Measurements from ENCODE around the gene HDAC9.

HDAC9 gene

DNA sequence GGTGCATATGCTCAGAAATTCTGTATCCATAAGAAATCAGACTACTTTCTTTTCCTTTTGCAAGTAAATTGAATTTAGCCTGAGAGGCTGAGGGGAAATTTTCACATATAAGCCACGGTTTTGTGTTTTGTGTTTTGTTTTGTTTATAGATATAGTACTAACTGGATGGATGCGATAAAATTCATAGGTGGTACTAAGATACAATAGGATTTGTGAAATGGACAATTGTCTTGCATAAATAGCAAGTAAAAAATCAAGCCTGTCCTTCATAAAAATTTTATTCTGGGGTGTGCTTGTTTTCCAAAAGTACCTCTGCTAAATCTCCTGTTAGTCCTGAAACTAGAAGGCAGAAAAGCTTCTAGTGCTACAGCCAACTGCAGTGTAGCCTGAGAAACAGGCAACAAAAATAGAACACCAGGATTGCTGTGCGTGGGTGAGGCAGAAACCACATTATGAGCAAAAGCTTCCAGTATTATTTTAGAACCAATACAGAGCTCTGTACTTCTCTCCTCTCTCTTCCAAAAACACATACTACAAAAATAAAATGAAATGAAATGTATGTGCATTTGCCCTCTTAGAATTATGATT is 634 bp upstream of the HDAC9 start:
- DNase-seq (ENCODE audit: low read depth), result no peak

DNA sequence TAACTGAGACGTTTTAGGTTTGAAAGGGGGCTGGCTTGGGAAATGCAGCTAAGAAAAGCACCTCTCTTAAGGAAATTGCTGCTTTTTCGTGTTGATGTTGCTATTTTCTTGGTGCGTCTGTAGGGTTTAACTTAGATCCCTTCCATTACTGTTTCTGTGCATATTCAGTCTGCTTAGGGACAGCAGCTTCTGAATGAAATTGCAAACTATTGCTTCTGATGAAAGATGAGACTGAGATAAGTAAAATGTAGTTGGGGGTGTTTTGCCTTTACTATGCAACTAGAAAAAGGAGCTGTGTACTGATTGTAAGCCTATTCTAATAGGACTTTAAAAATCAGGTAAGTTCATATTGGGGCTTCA is 772 bp downstream of the HDAC9 start:
- no peak for DNase-seq (ENCODE audit: low read depth)

DNA sequence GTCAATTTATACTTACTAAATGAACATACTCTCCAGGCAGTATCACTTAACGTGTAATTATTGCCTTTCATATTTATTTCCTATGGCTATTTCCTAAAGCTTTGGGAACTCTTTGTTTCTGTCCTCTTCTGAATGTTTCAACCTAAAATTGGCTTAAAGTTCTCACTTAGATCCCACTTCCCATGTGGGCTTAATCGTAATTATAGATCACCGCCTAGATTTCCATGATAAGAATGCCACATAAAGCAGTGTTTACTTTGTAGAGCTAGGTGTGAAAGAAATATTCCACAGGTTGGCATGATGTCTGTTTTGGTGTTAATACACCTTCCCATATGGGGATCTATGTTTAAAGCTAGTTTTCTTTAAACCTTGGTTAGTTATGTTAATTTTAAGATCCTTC is 1.5 kb downstream of the HDAC9 start:
- no peak for DNase-seq (ENCODE audit: low read depth)

GRCh38 chr7:18497800-18498199 is 2.3 kb downstream of the HDAC9 start:
- no peak for DNase-seq (ENCODE audit: low read depth)

- DNase-seq (ENCODE audit: low read depth), result no peak
These were observed 2.8 kb downstream of the HDAC9 start for GRCh38 chr7:18498341-18498740.

DNA sequence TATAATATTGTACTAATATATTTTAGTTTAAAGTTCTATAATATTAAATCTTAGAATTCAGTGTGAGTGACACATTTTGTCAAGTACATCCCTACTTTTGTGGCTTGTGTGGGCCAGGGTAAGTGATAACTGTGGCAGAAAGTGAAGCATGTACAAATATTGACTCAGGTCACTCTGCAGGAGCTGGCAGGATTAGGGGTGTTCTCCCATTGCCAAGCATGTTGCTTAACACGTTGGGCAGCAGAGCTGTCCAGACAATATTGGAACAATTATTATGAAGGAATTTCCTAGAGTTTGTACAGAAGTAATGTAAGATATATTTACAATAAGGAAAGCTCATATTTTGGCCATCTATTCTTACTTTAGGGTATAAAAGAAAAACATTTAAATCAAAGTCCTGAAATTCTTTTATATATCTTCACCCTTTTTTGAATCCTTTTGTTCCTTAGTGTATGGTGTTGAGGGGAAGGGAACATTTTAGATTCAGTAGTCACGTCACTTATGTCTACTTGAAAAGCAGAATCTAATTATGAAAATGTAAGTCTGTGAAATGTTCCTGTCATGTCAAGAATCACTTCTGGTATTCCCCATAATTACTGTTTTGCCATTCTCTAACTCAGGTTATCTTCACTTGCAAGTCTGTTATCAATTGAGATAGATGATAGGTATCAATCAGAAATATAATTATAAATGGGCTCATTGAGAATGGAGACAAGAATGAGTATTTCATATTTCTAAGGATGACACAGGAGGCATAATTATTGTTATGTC is 4.0 kb downstream of the HDAC9 start:
- DNase-seq (ENCODE audit: low read depth), result no peak

DNA sequence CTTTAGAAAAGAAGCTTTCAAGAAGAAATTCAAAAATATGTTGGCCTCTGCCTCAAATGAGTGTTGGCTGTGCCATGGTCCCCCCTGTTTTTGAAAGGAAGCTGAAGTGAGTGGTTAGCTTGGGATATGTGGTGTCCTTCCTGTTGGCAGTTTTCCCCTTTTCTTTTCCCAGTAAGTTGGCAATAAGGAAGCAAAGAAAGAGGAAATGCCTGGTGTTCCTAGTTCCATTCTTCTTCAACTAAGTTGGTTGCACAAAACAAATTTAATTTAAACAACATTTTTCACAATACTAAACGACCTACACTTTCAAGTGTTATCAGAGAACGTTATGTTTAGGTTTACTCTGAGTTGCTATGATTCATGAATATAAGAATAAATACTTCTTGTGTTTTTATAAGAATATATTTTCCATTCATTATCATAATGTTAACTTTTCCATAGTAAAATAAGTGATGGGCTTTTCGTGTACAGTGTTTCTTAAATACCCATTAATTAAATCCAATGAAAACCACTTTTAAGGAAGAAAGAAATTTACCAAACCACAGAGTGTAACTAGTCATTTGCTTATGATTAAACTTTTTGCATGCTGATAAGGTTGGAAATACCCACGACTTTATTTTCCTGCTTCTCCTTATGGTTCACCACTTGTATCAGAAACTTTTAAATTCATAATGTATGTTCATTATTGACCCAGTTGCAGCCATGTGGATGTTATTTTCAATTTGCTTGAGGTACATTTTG is 7.7 kb downstream of the HDAC9 start:
- DNase-seq (ENCODE audit: low read depth), result no peak

- no peak for DNase-seq (ENCODE audit: low read depth)
These were observed 9.4 kb downstream of the HDAC9 start for GRCh38 chr7:18504965-18505364.

DNA sequence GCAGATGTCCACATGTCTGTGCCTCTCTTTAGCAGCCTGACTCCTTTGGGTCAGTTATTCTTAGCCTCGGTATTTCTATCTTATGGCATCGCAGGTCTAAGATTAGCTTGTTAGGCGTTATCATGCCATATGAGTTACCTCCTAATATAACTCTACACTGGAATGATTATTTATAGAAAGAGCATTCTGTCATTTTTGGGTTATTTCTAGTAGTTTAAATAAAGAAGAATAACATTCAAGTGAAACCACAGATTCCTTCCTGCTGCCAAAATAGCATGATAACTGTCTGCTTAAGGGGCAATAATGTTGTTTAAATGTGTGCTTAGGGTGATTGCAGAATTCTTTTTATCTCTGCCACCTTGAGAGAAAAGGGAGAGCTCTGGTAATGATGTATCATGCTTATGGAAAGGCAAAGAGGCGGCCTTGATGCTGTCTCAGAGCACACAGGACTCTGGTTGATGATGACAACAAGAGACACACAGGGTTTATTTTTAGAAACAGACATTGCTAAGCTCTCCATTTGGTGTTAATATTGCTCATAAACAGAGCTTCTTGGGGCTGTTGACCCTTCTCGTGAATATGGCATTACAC is 10.4 kb downstream of the HDAC9 start:
- DNase-seq (ENCODE audit: low read depth), result no peak

- DNase-seq (ENCODE audit: low read depth), result no peak
These were observed 13.2 kb downstream of the HDAC9 start for GRCh38 chr7:18508443-18509427.

- DNase-seq (ENCODE audit: low read depth), result no peak
These were observed 13.9 kb downstream of the HDAC9 start for GRCh38 chr7:18509481-18509880.

- DNase-seq (ENCODE audit: low read depth), result no peak
These were observed 16.0 kb downstream of the HDAC9 start for GRCh38 chr7:18511351-18512140.

- DNase-seq (ENCODE audit: low read depth), result no peak
These were observed 17.8 kb downstream of the HDAC9 start for GRCh38 chr7:18513343-18513742.

- DNase-seq (ENCODE audit: low read depth), result no peak
These were observed 19.5 kb downstream of the HDAC9 start for GRCh38 chr7:18515067-18515466.

- no peak for DNase-seq (ENCODE audit: low read depth)
These were observed 22.1 kb downstream of the HDAC9 start for GRCh38 chr7:18517646-18518045.

DNA sequence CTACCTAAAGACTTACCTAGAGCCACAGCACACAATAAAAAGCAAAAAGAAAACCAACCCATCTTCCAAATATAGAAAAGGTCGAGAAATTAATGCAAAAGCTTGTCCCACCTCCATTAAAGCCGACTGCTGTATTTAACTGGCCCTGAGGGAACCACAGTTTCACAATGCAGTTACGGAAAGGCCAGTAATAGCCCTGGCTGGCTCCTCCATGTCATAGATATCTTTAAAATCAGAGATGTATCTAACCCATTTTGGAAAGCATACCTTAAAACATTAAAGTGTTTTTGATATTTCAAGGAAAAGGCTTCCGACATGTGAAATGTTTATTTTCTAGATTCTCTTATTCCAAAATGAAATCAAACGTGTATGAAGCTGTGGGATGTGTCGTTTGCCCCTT is 23.0 kb downstream of the HDAC9 start:
- DNase-seq (ENCODE audit: low read depth), result no peak

DNA sequence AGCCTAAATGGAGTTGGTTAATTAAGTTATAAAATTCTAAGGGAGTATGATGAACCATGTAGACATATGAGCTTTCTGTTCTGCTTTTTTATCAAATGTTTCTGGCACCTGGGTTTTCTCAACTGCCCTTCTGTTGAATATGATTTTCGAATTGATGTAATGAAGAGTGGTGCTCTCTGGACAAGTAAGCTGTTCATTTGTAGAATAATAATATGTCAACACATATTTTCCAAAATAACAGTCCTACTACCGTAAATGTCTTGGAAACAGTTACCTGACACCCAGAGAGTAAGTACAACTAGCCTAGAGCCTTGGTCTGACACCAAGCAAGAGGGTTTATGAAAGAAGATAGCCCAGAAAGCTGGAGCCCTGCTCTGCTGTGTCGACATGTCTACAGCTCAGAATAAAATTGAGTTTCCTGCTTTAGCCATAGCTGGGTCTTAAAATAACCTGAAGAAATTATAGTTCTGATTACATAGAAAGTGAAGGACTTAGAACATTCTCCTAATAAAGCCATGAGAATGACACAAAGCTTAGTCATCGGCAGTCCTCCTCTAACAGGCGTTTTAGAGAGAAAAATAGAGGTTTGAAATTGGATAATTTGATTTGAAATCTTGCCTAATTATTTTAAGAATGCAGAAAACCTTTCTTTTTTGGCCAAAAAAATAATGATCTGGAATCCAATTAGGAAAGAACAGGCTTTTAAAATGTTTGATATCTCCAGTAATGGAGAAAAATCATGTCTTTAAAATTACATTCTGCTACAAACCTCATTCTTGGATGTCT is 25.1 kb downstream of the HDAC9 start:
- DNase-seq (ENCODE audit: low read depth), result no peak

DNA sequence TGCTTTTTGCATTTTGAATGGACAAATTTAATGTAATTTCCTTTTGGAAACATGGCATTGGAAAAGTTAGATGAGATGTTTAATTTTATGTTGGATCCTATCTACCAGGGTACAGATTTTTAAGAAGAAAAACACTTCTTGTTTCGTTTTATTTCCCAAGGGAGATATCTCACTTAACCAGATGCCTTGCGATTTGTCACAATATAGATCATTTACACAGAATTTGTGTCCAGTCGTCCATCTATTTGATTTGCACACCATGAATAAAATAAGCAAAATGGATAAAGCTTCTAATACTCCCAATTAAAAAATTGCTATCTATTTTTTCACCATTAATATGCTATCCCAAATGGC is 25.7 kb downstream of the HDAC9 start:
- no peak for DNase-seq (ENCODE audit: low read depth)

DNA sequence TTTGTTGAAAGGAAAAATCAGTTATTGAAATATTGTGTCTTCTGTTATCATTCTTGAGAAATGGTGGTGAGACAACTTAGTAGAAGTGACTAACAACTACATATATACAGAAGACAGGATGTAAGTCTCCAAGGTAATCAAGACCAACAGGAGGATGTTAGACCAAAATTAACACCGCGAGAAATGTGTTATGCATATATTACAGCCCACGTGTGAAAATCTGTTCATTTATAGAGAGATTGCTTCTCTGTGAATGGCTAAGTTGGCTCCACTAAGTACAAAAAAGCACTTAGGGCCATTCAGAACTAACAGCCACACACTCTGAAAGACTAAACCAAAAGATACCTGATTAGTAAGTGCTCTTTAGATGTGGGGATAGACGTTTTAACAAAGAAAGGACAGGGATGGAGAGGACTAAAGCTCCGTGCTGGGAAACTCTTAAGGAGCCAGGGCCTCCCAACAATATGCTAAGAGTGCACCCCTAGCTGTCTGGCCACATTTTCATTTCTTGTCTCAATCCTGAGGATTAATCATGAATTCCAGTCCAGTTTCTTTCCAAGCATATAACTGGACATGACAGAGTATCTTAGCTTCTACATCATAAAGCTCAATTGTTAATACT is 26.5 kb downstream of the HDAC9 start:
- DNase-seq (ENCODE audit: low read depth), result no peak

GRCh38 chr7:18524248-18524647 is 28.7 kb downstream of the HDAC9 start:
- no peak for DNase-seq (ENCODE audit: low read depth)
